GM23338 (cell line): Measurements from ENCODE around the gene MYO16.

ENCODE experiments used
- CREB1 ChIP-seq: fragments of 250-450 bp; sonication (Bioruptor Pico); IDR thresholded peaks from 2 replicates; pipeline ENCODE4 v1.5.0; 2020; ENCODE audit warnings: low read depth, mild to moderate bottlenecking, moderate library complexity
- EZH2 ChIP-seq: fragments of 200-600 bp; sonication (generic); IDR thresholded peaks from one replicate; pipeline ENCODE4 v1.8.0; 2017; ENCODE audit warnings: antibody characterized with exemption, mild to moderate bottlenecking, low read depth; ENCODE audit not compliant: unreplicated experiment
- EZH2phosphoT487 ChIP-seq: fragments of 200-600 bp; sonication (generic); IDR thresholded peaks from one replicate; pipeline ENCODE4 v1.8.1; 2018; ENCODE audit warnings: antibody characterized with exemption; ENCODE audit not compliant: unreplicated experiment
- NANOG ChIP-seq: IDR thresholded peaks from 2 replicates; pipeline ENCODE4 v1.6.1; 2016; ENCODE audit warnings: antibody characterized with exemption, borderline replicate concordance
- POLR2AphosphoS5 ChIP-seq: IDR thresholded peaks from 2 replicates; pipeline ENCODE4 v1.6.1; 2016; ENCODE audit warnings: antibody characterized with exemption, low read depth
- STAT1 ChIP-seq: IDR thresholded peaks from one replicate; pipeline ENCODE4 v1.6.1; 2016; ENCODE audit warnings: antibody characterized with exemption; ENCODE audit not compliant: unreplicated experiment
- ZNF114 ChIP-seq: fragments of 250-450 bp; sonication (Bioruptor Pico); IDR thresholded peaks from 2 replicates; pipeline ENCODE4 v1.5.0; 2020; ENCODE audit warnings: mild to moderate bottlenecking, moderate library complexity
- ZNF331 ChIP-seq: fragments of 250-450 bp; sonication (Bioruptor Pico); IDR thresholded peaks from 2 replicates; pipeline ENCODE4 v1.5.0; 2020; ENCODE audit warnings: low read depth, mild to moderate bottlenecking, moderate library complexity
- TF ChIP-seq, protein P1 (sequence below), 2 experiments: fragments of 200-600 bp in 1 of 2; sonication (generic) in 1 of 2; conservative IDR thresholded peaks; 2 replicates each; pipeline versions ENCODE4 v1.5.1 to v1.6.1; 2016 to 2017; ENCODE audit warnings: antibody characterized with exemption in 2 of 2, low read depth in 2 of 2, mild to moderate bottlenecking in 2 of 2, moderate library complexity in 1 of 2
- TF ChIP-seq, protein P2 (sequence below): IDR thresholded peaks from one replicate; pipeline ENCODE4 v1.6.1; 2018; ENCODE audit warnings: antibody characterized with exemption; ENCODE audit not compliant: unreplicated experiment
- TF ChIP-seq, protein P3 (sequence below): IDR thresholded peaks from 2 replicates; pipeline ENCODE4 v1.6.1; 2016; ENCODE audit warnings: antibody characterized with exemption

DNA sequence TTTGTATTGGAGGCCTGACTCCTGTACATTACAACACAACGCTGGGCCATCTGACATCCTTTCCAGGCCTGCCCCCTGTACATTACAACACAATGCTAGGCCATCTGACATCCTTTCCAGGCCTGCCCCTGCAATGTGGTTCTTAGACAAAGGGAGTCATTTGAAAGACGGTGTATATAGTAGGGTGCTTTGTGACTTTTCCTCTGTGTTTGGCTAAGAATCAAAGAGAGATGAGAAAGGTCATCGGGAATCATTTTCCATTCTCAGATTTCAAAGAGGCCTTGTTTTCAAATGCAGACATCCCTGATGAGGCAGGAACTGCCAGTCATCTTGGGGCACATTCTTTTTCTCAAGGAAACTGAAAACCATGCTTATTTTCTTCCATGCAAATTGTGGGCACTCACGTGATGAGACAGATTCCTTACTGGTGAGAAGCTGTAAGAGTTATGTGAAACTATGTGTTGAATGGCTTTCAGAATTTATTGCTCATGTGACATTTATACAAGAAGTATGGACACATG lies 551.6 kb downstream of the MYO16 start:
- TF ChIP-seq, protein P1, sequence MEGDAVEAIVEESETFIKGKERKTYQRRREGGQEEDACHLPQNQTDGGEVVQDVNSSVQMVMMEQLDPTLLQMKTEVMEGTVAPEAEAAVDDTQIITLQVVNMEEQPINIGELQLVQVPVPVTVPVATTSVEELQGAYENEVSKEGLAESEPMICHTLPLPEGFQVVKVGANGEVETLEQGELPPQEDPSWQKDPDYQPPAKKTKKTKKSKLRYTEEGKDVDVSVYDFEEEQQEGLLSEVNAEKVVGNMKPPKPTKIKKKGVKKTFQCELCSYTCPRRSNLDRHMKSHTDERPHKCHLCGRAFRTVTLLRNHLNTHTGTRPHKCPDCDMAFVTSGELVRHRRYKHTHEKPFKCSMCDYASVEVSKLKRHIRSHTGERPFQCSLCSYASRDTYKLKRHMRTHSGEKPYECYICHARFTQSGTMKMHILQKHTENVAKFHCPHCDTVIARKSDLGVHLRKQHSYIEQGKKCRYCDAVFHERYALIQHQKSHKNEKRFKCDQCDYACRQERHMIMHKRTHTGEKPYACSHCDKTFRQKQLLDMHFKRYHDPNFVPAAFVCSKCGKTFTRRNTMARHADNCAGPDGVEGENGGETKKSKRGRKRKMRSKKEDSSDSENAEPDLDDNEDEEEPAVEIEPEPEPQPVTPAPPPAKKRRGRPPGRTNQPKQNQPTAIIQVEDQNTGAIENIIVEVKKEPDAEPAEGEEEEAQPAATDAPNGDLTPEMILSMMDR (conservative IDR thresholded peaks at IDR 0.05; ENCODE audit: low read depth in 2 of 2): no peak
- no peak for TF ChIP-seq POLR2AphosphoS5
- TF ChIP-seq EZH2: no peak
- TF ChIP-seq, protein P2, sequence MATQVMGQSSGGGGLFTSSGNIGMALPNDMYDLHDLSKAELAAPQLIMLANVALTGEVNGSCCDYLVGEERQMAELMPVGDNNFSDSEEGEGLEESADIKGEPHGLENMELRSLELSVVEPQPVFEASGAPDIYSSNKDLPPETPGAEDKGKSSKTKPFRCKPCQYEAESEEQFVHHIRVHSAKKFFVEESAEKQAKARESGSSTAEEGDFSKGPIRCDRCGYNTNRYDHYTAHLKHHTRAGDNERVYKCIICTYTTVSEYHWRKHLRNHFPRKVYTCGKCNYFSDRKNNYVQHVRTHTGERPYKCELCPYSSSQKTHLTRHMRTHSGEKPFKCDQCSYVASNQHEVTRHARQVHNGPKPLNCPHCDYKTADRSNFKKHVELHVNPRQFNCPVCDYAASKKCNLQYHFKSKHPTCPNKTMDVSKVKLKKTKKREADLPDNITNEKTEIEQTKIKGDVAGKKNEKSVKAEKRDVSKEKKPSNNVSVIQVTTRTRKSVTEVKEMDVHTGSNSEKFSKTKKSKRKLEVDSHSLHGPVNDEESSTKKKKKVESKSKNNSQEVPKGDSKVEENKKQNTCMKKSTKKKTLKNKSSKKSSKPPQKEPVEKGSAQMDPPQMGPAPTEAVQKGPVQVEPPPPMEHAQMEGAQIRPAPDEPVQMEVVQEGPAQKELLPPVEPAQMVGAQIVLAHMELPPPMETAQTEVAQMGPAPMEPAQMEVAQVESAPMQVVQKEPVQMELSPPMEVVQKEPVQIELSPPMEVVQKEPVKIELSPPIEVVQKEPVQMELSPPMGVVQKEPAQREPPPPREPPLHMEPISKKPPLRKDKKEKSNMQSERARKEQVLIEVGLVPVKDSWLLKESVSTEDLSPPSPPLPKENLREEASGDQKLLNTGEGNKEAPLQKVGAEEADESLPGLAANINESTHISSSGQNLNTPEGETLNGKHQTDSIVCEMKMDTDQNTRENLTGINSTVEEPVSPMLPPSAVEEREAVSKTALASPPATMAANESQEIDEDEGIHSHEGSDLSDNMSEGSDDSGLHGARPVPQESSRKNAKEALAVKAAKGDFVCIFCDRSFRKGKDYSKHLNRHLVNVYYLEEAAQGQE: no peak
- TF ChIP-seq EZH2phosphoT487: no peak
- TF ChIP-seq CREB1 (CRISPR knock-in tag): 0 out of 2 replicates have a peak, but pooled peaks have one; percentile 2
- TF ChIP-seq ZNF114 (CRISPR knock-in tag): no peak
- TF ChIP-seq NANOG: peak; percentile 87
- TF ChIP-seq, protein P3, sequence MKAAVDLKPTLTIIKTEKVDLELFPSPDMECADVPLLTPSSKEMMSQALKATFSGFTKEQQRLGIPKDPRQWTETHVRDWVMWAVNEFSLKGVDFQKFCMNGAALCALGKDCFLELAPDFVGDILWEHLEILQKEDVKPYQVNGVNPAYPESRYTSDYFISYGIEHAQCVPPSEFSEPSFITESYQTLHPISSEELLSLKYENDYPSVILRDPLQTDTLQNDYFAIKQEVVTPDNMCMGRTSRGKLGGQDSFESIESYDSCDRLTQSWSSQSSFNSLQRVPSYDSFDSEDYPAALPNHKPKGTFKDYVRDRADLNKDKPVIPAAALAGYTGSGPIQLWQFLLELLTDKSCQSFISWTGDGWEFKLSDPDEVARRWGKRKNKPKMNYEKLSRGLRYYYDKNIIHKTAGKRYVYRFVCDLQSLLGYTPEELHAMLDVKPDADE: 0 out of 2 replicates have a peak, but pooled peaks have one; percentile 54
- no peak for TF ChIP-seq STAT1
- no peak for TF ChIP-seq ZNF331 (CRISPR knock-in tag)
